GM18517 (cell line): ENCODE measurements around the gene STK39.

Experiments used
- ATAC-seq: cut with Tn5 transposase; IDR thresholded peaks from one replicate; pipeline ENCODE4 v1.9.1; 2021; ENCODE audit warnings: mild to moderate bottlenecking, moderate library complexity; ENCODE audit not compliant: unreplicated experiment

The STK39 gene

GRCh38 chr2:167941604-167942003 is 305.8 kb downstream of the STK39 start:
- ATAC-seq = no peak

GRCh38 chr2:167940734-167941507 is 306.5 kb downstream of the STK39 start:
- no peak for ATAC-seq

DNA sequence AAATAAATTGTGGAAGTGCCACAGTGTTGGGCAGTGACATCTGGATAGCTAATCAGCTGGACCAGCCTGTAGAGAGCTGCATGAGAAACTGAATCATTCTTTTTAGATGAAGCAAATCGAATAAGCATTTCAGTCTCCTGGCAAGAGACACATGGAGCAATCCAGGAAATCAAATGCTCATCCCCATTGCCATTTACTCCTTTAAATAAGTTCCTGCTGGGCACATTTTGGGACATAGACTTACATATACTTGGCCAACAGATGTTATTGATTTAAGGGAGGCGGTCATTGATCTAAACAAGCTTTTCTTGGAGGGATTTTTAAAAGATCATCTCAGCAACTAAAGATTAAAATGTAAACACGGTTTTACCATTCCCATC is 307.1 kb downstream of the STK39 start:
- ATAC-seq = no peak

DNA sequence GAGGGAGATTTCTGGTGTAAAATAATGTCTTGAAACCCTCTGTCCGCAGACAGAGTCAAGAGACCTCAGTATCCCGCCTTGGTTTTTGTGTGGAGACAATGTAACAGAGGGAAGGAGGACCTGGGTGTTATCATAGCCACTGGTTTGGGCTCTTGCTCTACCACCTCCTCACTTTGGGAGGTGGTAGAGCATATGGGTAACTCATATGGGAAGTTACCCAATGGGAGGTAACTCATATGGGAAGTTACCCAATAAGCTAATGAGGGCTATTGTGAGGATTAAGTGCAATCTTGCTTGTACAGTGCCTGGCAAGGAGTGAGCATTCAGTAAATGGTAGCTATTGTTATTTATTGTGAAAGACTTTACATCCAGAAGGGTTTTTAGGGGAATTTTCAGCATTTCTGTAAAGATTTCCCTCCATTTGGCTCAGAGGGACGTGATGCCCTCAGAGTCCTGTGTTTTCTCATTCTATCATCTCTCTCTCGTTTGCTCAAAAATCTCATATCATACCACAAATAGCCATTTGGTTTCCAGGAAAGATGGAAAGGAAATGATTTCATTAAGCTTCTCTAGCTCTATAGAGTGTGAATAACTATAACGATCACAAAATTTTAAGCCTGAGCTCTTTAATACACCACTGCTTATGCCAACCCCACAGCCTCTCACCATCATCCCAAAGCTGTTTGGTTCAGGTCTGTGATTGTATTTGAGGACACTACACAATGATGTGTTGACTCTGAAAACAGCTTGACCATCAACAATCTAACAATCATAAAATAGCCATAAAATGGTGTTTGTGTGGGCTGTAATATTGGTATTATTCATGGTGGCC is 307.7 kb downstream of the STK39 start:
- no peak for ATAC-seq

DNA sequence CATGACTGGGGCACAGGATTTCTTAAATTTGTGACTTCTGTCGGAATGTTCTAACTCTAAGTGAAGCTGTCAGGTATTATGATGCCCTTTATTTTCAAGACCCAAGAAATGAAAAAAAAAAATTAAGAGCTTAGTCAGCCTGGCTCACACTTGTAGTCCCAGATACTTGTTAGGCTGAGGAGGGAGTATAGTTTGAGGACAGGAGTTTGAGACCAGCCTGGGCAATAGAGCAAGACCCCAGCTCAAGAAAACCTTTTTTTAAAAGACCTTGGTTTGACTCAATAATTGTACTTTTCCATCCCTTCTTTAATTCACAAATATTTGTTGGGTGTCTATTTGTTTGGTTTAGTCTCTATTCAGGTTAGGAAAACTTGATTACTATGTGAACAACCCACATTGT is 310.0 kb downstream of the STK39 start:
- no peak for ATAC-seq

DNA sequence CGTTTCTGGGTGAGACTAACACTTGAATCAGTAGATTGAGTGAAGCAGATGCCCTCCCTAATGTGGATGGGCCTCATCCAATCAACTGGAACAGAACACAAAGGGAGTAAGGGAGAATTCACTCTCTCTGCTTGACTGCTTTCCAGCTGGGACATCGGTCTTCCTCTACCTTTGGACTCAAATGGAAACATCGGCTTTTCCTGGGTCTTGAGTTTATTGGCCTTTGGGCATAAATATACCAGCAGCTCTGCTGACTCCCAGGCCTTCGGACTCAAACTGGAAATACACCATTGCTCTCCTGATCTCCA is 311.6 kb downstream of the STK39 start:
- ATAC-seq = no peak

- ATAC-seq = no peak
Measured at GRCh38 chr2:167933097-167933814, 314.1 kb downstream of the STK39 start.

DNA sequence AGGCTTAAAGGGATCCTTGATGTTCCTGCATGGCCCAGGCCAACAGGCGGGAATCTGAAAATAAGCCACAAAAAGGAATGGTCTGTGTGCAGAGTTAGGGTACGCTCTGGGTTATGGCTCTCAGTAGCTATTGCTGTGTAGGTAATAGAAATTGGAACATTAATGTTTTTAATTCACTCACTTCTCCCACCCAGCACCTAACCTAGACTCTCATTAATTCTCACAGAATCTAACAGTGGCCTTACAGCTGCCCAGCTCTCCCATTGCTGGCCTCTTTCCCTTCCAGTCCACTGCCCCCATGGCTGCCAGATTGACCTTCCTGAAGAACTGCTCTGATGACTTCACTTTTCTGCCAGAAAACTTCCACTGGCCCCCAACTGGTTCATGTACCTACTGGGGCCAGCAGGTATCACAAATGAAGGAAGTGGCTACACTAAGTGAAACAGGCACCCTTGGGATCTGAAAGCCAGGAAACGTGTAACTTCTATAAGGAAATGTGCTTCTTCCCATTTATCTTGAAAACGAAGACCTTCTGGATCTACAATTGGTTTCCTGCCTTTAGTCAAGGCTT is 315.2 kb downstream of the STK39 start:
- no peak for ATAC-seq

- no peak for ATAC-seq
Measured at GRCh38 chr2:167929484-167929883, 317.9 kb downstream of the STK39 start.

- ATAC-seq = no peak
Measured at GRCh38 chr2:167928434-167928833, 319.0 kb downstream of the STK39 start.

GRCh38 chr2:167925758-167926157 is 321.6 kb downstream of the STK39 start:
- ATAC-seq = no peak

DNA sequence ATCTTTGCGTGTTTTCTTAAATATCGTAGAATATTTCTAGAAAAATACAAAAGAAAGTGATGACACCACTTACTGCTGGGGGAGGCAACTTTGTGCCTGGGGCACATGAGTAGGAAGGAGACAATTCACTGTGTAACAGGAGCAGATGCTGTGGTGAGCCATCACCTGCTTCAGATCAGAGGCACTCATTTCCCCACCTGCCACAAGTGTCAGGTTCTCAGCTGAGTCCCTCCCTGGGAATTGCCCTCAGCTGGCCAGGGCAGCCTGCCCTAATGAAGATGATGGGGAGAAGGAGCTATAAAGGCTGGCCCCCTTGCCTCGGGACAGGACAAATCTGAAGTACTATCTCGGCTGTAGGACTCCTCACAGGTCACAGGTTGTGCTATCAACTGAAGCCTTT is 322.8 kb downstream of the STK39 start:
- no peak for ATAC-seq

DNA sequence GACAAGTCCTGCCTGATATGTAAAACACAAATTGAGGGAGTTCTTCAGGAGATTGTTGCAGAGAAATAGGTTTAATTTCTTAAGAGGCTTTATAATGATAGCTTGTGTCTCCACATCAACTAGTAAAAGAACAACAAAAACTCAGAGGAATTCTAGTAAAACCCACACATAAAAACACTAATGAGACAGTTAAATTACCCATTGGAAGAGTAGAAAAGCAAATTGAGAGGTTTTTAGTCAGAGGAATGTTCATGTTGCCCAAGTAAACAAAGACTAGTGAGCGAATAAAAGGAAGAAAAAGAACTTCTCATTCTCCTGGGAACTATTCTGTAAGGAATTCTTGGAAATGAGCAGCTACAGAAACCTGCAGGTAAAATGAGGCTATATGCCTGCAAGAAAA is 330.6 kb downstream of the STK39 start:
- ATAC-seq = no peak

DNA sequence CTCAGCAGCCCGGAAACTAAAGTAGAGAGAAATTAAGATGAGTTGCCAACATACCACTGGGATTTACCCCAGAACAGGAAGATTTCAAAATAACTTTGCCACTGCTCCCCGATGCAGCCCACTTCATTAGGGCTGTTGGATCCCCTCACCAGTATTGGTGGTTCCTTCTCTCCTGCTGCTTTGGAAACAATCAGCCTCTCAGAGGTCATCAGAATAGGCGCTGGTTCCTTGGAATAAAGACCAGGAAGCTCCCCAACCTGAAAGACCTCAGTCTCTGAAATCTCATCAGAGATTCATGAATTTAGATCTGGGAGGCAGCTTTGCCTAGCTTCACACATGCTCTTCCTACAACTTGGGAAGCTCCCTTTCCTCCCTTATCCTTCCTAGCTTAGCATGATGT is 332.4 kb downstream of the STK39 start:
- no peak for ATAC-seq

GRCh38 chr2:167908786-167909185 is 338.6 kb downstream of the STK39 start:
- ATAC-seq = no peak

- ATAC-seq = no peak
Measured at GRCh38 chr2:167905668-167906067, 341.7 kb downstream of the STK39 start.
